HG02885 (cell line): Measurements from ENCODE around the gene ERMP1.

ENCODE experiments used
- ATAC-seq: cut with Tn5 transposase; IDR thresholded peaks from one replicate; pipeline ENCODE4 v1.9.1; 2021; ENCODE audit warnings: mild to moderate bottlenecking; ENCODE audit not compliant: unreplicated experiment, poor library complexity

The ERMP1 gene

DNA sequence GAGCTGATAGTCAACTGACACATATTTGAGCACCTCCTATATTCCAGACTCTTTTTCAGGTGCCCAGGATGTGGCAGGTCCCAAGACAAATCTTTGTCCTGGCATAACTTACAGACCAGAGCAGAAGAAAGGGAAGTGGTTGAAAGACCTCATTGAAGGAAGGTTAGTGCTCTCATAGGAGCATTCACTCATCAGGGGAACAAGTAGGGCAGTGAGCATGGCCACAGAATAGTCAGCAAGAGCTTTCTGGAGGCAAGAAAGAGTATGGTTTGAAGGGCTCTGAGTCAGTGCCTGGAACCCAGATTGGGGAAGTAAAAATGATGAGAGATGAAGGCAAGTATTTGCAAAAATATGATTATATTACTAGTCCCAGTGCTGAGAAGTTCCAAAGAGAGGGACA is 25.0 kb upstream of the ERMP1 start:
- no peak for ATAC-seq

DNA sequence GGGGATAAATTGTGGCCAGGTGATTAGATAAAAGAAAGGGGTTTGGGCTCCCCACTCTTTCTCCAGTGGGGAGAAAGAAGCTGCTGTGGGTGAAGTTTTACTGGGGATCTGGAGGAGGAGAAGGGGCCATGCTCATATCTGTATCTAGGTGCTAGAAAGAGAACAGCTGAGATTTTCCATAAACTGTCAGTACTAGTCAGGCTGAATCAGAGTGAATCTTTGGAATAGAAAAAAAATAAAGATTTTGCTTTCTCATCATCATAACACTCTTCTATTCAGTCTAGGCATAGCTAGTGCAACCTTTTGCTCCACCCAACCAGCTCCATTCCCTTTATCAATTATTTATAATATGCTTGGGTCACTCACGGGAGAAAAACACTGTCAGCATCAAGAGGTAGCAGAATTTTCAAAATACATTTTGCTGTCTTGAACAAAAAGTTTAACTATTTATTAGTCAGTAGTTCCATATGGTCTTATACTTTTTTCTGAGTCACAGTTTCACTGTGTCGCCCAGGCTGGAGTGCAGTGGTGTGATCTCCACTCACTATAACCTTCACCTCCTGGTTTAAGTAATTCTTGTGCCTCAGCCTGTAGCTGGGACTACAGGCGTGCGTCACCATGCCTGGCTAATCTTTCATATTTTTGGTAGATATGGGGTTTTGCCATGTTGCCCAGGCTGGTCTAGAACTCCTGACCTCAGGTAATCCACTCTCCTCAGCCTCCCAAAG is 21.3 kb upstream of the ERMP1 start:
- ATAC-seq = no peak

DNA sequence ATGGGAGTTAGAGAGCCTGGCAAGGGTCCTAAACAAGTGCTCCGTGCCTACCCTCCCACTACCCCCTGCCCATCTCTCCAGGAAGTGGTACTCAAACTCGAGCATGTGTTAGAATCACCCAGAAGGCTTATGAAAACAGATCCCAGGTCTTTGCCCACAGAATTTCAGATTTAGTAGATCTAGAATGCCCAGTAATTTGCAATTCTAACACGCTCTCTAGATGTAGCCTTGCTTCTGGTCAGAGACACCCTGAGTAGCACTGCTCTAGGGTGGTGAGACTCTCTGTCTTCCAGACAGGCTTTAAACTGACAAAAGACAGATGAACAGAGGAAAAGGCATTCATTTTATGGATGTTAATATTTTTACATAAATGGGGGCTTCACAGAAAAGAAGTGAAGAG is 20.7 kb upstream of the ERMP1 start:
- ATAC-seq = no peak

DNA sequence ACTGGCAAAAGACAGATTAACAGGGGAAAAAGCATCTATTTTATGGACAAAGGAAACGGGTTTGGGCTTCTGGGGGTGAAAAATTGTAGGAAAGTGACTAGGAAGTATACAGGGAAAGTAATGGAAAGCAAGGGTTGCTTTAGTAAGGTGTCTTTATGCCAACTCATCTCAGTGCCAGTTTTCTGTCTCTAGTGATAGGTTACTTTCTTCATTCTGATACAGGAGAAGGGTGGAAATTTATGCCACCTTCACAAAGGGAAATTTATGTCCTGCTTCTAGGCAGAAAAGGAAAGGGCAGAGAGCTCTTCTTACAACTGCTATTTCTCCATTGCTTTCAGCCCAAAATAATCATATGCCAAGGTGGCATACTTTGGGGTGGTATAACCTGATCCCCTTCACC is 20.1 kb upstream of the ERMP1 start:
- ATAC-seq = no peak

DNA sequence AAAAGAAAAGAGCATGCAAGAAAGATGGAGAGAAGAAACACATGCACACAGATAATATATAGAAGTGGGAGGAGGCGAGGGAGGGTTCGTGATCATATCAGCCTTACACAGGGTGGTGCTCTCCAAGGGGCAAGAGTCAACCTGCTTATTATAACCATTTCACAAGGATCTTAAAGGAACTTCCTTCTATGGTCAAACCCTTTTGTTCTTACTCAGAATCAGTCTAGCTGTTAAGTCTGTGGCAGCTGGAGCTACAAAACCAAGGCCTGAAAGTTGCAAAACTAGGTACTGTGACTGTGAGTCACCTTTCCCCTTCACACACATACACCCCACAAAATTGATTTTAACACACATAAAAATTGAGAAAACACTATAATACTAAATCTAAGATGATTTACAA is 18.5 kb upstream of the ERMP1 start:
- ATAC-seq = peak; percentile 95

DNA sequence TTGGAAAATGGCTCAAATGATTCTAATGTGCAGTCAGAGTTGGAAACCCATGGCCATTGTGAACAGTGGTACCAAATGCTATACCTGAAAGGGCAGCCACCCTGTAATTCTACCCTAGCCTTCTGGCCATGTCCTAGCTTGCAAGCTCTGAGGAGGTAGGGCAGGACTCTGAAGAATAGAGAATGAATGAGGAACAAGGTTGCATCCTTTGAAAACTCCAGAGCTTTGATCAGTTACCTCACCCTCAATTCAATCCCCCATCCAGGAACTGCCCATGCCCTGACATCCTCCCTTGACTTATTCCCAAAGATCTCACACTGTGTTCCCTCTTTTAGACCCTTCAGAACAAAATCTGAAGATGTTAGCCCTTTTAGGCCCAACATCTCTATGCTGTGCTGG is 17.8 kb upstream of the ERMP1 start:
- ATAC-seq = no peak

DNA sequence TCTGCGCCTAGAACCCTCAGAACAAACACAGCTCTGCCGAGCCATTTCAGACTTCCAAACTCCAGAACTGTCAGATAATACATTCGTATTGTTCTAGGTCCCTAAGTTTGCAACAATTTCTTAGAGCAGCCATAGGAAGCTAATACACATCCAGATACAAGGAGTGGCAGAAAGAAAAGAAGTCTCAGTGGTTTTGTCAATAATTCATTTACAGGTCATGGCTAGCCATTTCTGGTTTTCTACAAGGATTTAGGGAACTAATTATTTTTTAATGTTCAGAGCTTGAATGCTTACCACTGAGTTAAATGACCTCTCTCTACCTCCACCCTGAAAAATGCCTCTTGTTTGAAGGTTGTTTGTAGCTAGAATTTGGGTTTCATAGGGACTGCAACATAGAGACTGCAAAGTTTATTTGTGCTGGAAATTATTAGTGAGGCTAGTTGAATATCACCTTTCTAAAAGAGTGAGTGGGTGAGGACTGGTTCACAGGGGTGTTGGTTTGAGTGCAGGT is 15.5 kb upstream of the ERMP1 start:
- ATAC-seq = no peak

DNA sequence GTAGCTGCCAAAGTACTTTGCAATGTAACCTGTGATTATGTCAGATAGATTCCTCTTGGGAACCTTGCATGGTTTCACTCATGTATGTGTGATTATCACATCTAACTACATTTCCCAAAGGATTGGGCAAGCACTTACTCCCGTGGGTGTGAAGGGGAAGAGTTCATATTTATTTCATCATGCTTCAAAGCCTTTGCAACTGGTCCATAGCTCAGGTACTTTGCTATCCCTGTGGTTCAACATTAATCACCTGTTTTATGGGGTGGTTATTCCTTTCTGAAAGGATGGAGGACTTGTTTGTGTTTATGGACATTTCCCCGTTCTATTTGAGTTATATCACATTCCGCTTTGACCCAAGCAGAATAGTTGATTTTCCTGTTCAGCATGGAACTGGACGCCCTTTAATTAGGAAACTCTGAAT is 13.6 kb upstream of the ERMP1 start:
- no peak for ATAC-seq

DNA sequence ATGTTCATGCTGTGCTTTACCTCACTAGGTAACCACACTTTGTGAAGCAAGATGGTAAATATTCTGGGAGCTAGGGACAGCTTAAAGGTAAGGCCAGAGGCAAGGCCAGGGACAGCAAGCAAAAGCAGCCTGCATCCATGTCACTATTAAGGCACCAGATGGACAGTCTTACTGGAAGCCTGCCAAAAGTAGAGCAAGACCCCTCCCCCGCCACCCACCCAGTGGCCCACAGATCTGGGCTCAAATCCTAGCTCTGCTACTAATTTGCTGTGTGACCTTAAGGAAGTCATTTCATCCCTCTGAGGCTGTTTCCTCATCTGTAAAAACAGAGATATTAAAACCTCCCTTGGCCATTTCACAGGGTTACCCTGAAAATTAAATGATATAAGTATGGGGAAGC is 13.2 kb upstream of the ERMP1 start:
- ATAC-seq = no peak

DNA sequence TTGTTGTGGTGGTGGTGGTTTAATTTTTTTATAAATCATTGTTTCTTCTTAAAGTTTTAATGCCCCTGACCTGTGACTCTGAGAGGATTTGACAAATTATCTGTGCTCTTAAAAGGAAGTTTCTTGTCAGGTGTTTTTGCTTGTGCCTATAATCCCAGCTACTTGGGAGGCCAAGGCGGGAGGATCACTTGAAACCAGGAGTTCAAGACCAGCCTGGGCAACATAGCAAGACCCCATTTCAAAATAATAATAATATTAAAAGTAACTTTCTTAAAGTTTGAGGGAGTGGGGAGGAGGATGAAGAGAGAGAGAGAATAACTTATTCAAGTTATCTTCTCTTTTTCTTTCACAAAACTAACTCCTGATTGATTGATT is 12.2 kb upstream of the ERMP1 start:
- no peak for ATAC-seq

DNA sequence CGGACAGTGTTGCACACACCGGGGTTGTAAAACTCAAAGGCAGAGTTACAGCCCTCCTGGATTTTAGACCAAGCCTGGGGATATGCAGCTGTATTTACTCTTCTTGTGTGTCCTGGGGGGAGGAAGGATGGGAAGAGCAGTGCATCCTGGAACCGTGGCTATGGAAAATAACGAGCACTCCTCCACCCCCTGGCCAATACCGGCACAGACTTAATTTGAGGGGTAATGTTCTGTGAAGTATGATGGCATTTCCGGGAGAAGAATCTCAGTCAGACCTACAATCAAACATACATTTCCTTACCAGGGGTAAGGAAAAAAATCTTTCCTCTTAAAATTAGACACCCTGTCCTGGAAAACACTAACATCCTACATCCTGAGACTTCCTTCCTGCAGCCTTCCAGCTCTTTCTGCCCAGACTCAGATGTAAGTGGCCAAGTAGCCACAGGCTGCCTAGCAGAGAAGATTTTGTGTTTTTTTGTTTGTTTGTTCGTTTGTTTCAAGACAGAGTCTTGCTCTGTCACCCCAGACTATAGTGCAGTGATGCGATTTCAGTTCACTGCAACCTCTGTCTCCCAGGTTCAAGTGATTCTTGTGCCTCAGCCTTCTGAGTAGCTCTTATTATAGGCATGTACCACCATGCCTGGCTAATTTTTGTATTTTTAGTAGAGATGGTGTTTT is 11.0 kb upstream of the ERMP1 start:
- ATAC-seq = no peak

DNA sequence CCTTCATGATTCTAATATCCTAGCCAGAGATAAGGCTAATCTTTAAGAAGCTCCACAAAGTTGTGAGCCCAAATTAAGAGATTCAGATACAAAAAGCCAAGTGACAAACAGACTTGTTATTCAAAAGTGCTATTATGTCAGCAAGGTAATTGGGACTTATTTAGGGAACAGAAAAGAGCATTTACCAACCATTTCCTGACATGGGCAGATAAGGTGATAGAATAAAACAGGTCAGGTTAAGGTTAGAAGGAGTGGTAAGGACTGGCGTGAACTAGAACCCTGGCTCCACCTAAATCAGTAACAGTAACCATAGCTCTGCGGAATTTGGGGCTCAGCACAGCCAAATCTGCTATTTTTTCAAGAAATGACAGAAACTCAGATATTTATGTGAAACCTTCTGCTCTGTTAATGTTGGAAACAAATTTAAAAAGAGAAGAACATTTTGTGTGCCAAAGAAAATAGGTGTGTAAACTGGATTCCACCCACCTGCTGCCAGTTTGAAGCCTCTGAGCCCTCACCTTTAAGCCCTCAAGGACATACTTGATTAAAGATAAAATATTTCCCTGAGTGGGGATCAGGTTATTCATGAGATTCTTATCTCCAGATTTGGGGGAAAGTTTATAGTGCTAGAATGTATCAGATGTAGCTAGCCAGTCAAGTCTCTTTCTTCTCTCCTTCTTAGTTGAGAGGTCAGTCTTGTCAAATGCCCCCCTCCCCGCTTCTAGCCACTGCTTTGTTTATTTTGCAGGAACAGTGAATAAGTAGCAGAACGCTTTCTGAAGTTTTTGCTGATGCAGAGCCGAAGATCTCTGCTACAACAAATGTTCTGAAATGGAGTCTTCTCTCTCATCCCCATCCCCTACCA is 10.2 kb upstream of the ERMP1 start:
- ATAC-seq = no peak

DNA sequence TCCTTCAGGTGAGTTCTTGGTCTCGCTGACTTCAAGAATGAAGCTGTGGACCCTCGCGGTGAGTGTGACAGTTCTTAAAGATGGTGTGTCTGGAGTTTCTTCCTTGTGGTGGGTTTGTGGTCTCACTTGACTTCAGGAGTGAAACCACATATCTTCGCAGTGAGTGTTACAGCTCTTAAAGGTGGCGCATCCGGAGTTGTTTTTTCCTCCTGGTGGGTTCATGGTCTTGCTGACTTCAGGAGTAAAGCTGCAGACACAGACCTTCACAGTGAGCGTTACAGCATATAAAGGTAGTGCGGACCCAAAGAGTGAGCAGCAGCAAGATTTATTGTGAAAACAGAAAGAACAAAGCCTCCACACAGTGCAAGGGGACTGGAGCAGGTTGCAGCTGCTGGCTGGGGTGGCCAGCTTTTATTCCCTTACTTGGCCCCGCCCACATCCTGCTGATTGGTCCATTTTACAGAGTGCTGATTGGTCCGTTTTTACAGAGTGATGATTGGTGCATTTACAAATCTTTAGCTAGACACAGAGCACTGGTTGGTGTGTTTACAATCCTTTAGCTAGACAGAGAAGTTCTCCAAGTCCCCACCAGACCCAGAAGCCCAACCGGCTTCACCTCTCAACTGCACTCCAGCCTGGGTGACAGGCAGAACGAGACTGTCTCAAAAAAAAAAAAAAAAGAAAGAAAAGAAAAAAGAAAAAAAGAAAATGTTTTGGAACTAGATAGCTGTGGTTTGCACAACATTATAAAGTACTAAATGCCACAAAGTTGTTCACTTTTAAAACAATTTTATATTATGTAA is 9.1 kb upstream of the ERMP1 start:
- no peak for ATAC-seq

DNA sequence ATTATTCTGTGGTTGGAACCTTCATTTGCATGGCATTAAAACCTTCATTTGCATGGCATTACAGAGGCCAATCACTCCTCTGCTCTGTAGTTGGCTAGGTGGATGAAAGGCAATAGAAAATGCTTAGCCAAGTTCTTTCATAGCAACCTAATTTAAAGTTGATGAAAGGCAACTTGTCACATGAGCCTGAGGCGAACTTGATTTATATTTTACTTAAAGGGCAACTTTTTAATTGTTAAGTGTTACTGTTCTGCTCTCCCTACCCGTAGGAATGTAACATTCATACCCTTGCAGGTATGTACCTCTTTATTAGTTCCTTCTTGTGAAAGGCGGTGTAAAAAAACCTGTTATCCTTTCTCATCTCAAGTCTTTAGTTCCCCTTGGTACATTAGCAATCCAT is 7.9 kb upstream of the ERMP1 start:
- ATAC-seq = no peak

DNA sequence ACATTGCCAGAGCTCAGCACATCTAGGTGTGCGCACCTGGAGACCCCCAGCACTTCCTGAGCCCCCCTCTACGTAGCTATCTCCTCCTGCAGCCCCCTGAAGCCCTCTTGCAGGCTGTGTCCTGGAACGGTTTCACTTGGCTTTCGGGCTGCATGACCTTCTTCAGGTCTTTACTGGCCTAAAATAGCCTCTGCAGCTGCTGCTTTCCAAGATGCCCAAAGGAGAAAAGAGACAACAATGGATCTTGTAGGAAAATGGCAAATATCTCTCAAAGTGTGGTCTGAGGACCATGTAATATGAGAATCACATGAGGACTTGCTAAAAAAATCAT is 6.6 kb upstream of the ERMP1 start:
- ATAC-seq = no peak

DNA sequence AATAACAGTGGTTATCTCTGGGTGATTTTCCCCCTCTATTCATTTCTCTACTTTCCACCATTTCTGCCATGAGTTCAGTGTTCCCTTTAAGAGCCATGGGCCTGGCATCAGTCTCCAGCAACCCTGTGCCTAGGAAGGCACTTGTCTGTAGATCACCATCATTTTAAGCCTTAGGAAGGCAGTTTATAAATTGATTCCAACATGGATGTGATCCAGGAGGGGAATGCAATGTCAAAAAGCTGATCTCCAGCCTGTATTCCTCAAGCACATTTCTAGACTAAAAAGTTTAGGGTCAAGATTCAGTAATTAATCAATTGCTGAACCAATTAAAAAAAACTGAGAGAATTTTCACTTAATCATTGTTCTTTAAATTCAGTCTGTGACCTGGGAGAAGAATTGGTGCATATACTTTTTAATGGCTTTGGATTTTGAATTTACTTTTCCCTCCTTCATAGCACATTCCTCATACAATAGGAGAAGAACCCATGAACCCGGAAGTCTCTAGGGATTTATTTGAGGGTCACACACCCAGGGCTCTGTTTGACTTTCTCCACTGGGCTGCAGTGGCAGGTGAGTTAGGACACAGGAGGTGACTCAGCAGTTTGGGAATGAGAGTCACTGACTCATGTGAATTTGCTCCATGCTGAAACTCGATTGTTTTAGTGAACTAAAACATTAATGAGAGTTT is 6.1 kb upstream of the ERMP1 start:
- no peak for ATAC-seq

DNA sequence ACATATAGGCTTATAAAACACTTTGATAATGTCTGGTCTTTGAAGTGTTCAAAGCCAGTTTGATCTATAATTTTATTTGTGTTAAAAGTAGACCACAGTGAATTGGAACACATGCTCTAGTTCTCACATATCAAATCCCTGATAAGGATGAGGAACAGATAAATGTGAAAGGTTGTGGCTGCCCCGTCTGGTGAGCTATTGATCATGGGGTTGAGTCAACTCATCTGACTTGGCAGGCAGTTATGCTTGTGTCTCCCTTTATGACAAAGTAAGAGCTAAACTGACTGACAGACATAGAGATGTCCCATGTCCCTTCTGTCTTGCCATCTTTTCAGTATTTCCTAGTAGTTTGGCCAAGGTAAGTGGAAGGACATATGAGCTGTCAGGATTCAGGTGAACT is 2.9 kb upstream of the ERMP1 start:
- ATAC-seq = no peak

DNA sequence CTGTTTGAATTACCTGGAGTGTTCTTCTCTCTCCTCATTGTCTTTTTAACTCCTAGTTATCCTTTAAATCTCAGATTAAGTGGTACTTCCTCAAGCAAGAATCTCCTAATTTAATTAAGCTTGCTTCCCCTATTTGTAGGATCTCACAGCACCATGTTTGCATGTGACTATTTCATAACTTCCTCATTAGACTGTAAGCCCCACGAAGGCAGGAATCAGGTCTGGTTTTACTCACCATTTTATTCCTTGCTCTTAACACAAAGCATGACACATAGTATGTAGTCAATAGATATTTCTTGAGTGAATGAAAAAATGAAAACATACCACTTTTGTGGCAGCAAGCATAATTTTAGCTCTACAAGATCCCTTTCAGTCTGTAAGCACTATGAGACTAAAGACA is 1.3 kb upstream of the ERMP1 start:
- no peak for ATAC-seq

DNA sequence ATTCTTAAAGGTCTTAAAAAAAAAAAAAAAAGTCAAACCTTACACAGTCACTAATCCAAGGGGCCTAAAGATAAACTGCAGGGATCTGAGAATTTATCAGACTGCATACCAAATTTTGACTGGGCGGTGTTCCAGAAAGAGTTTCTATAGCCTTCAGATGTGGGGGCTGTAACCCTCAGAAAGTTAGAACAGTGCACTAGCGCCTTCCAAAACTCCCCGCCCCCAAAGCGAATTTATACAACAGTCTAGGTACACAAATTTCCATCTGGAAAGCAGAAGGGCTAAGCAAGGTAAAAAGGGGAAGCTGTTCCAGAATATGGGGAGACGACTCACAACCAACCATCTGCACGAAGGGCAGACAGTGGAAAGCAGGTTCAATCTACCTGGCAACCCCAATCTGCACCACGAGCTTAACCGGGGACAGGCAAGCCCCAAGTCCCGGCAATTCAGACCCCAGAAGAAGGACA is 813 bp downstream of the ERMP1 start:
- peak; percentile 13 for ATAC-seq
